GM06990 (cell line): ENCODE data around the gene IL17RA.

Experiments
- DNase-seq: peaks from one replicate; pipeline ENCODE4 v3.0.0-alpha.2; 2011; ENCODE audit not compliant: insufficient read length; ENCODE audit errors: extremely low read depth
- H3K27me3 ChIP-seq: replicated peaks from 2 replicates; pipeline ENCODE4 v1.6.0; 2011; ENCODE audit warnings: low read length; ENCODE audit not compliant: control insufficient read depth, insufficient read depth
- H3K36me3 ChIP-seq: 2 replicates; pipeline ENCODE4 v1.5.1; 2011; ENCODE audit warnings: low read length; ENCODE audit not compliant: control insufficient read depth, insufficient read depth
- H3K4me3 ChIP-seq: replicated peaks from 2 replicates; pipeline ENCODE4 v1.5.1; 2011; ENCODE audit warnings: low read depth, mild to moderate bottlenecking, control low read depth, low read length
- CTCF ChIP-seq: IDR thresholded peaks from 2 replicates; pipeline ENCODE4 v1.5.1; 2011; ENCODE audit warnings: low read length, control low read depth, mild to moderate bottlenecking, inconsistent platforms; ENCODE audit not compliant: insufficient read depth, poor library complexity, severe bottlenecking

Gene IL17RA

GRCh38 chr22:17164392-17165024 is 79.7 kb downstream of the IL17RA start:
- DNase-seq: no peak
- Histone ChIP-seq H3K27me3 (no peaks in the 10 kb centered on the region), H3K4me3 (no peak overlapping the region), H3K36me3 (no peaks in the 10 kb centered on the region)
- TF ChIP-seq CTCF: peak; percentile 25
